Measurements from ENCODE around the gene RNF6.
"Not testable (repeated sequence)": the region's sequence is repeated elsewhere in the genome, so short reads cannot be mapped to it uniquely, and the experiment has no call there.

Gene RNF6

GRCh38 chr13:26221721-26222519 lies at the start of gene RNF6:
RNF6 (minus strand) TSS chr13:26222314; CDS start chr13:26219649, 2,665 bp downstream.
- peak; percentile 69 for DNase-seq (ENCODE audit: low read depth)

DNA sequence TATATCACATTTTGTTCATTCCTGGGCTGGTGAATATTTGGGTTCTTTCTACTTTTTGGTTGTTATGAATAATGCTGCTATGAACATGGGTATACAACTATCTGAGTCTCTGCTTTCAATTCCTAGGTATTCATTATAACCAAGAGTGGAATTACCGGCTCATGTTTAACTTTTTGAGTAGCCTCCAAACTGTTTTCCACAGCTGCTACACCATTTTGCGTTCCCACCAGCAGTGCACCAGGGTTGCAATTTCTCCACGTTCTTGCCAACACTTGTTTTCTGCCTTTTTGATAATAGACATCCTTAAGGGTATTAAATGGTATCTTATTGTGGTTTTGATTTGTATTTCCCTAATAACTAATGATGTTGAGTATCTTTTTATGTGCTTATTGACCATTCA lies 48.6 kb upstream of the RNF6 start:
- no peak for DNase-seq (ENCODE audit: low read depth)

- no peak for DNase-seq (ENCODE audit: low read depth)
These were observed 44.2 kb upstream of the RNF6 start for GRCh38 chr13:26266311-26266710.

DNA sequence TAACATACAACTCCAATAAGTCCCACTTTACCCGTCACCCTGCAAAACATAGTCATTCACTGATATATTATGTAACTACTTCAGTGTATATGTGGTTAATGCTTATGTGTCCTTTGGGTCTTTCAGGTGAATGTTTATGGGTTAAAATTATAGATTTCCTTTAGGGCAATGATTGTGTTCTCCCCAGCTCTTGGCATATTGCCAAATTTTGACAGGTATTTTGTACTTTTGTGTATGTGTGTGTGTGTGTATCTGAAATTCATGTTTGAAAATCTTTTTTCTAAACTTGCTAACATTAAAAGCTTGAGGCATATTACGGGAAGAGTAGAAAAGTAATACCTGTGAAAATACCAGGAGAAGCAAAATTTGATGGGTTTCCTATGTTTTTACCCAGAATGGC lies 40.0 kb upstream of the RNF6 start:
- no peak for DNase-seq (ENCODE audit: low read depth)

DNA sequence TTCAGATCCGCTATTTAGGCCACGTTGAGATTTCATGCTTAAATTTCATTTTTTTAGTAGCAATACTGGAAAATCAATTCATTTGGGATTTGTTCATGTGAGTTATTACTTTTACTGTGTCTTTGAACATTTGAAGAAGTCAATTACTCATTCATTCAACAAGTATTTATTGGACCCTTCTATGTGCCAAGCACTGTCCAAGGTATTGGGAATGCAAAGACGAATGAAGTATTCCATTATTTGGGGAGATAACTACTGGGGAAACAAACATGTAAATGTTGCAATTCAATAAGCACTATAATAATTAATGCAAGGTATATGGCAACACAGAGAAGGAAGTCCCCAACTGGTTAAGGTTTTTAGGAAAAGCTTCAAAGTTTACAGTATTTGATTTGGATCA lies 37.5 kb upstream of the RNF6 start:
- no peak for DNase-seq (ENCODE audit: low read depth)

- DNase-seq (ENCODE audit: low read depth), result no peak
These were observed 34.9 kb upstream of the RNF6 start for GRCh38 chr13:26257049-26257448.

GRCh38 chr13:26255691-26256277 lies 33.7 kb upstream of the RNF6 start:
- no peak for DNase-seq (ENCODE audit: low read depth)

DNA sequence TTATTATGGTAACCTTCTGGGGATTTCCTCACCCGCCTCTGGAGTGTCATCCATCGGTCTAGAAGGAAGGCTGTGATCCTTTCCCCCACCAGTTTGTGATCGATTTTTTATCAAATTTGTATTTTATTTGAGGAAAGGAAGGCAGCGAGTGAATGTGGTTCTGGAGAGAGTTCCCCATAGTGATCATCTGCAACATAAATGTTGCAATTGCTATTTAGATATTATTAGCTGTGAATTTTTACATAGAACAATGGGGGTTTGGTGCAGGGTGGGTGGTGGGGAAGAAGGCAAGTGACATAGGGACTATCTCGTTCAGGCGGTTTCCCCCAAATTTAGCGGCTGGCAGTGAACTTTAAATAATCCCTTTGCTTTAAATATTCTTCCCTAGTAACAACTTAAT lies 33.0 kb upstream of the RNF6 start:
- DNase-seq (ENCODE audit: low read depth), result no peak

DNA sequence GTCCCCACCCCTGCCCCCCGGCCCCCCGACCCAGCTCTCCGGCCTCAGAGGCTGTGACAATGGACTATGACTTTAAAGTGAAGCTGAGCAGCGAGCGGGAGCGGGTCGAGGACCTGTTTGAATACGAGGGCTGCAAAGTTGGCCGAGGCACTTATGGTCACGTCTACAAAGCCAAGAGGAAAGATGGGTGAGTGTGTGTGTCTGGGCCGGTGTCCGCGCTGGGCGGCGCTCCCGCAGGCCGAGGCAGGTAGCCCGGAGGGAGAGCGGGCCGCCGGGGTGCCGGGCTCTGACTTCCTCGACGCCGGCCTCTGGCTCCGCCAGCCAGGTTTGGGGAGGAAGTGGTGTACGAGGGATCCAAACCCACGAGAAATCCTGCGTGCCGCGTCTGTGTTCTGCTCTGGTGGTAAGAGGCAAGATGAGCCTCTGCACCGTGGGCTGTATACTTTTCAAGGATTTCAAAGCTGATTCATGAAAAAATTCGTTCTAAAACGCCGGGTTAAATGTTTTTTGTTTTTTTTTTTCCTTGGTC lies 32.5 kb upstream of the RNF6 start:
- no peak for DNase-seq (ENCODE audit: low read depth)

DNA sequence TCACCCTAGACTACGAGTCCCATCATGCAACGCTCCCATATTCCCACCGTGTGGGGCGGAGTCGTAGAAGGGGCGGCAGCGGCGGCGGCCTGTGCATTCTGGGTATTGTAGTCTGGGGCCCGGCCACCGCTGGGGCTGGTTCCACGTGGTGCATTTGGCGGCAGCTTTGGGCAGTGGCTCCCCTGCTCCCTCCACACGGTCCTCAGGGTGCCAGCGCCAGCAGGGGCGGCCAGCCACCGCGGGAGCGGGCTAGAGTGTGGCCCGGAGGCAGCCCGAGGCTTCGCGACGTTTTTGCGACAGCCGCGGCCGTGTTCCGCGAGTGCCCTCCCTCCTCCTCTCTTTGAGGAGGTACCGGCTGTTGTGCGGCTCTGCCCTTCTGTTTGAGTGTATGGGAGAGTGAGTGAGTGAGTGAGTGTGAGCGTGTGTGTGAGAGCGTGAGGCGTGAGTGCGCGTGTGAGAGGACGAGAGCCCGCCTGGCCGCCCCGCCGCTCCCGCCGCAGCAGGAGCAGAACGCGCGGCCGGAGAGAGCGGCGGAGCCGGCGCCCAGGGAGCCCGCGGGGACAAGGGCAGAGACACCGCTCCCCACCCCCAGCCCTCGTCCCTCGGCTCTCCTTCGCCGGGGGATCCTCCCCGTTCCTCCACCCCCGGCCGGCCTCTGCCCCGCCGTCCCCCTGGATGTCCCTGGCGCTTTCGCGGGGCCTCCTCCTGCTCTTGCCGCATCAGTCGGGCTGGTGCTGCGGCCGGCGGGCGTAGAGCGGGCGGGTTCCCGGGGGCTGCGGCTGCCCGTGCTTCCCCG lies 31.9 kb upstream of the RNF6 start, which contains the start of gene CDK8:
Gene CDK8 (plus strand): TSS at position 343 of the 796 bp plus-strand sequence. CDS start 513 bp downstream, outside the sequence.
- peak; percentile 73 for DNase-seq (ENCODE audit: low read depth)

GRCh38 chr13:26253262-26253786 lies 31.2 kb upstream of the RNF6 start:
- no peak for DNase-seq (ENCODE audit: low read depth)

- DNase-seq (ENCODE audit: low read depth), result not testable (repeated sequence)
These were observed 29.9 kb upstream of the RNF6 start for GRCh38 chr13:26252006-26252405.

DNA sequence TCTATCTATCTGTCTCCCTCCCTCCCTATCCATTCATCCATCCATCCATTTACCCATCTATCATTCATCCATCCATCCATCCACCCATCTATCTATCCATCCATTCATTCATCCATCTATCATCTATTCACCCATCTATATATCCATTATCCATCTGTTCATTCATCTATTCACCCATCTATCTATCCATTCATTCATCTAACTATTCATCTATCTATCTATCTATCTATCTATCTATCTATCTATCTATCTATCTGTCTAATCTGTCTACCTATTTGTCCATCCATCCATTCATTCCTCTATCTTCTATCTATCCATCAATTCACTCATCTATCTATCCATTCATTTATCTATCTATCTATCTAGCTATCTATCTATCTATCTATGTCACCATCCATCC lies 27.4 kb upstream of the RNF6 start:
- DNase-seq (ENCODE audit: low read depth), result no peak

GRCh38 chr13:26247608-26248007 lies 25.5 kb upstream of the RNF6 start:
- DNase-seq (ENCODE audit: low read depth), result no peak

DNA sequence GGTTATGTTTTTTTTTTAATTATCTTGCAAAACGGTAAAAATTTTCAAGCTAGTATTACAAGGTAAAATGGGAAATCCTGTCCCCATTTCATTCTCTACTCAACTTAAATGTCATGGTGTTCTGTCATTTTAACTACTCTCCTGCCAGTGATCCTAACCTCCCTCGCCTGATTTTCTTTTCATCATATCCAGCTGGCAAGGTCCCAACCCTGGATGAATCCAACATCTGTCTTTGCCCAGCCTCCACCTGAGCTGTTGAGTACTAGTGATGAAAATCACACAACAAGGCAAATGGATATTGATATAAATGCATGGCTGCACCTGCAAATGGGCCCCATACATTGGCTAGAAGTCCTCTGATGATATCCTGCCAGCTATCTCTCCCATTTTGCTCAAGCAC lies 24.9 kb upstream of the RNF6 start:
- no peak for DNase-seq (ENCODE audit: low read depth)

- no peak for DNase-seq (ENCODE audit: low read depth)
These were observed 24.0 kb upstream of the RNF6 start for GRCh38 chr13:26246154-26246553.

GRCh38 chr13:26236296-26236695 lies 14.2 kb upstream of the RNF6 start:
- no peak for DNase-seq (ENCODE audit: low read depth)

- DNase-seq (ENCODE audit: low read depth), result no peak
These were observed 8.6 kb upstream of the RNF6 start for GRCh38 chr13:26230703-26231102.

DNA sequence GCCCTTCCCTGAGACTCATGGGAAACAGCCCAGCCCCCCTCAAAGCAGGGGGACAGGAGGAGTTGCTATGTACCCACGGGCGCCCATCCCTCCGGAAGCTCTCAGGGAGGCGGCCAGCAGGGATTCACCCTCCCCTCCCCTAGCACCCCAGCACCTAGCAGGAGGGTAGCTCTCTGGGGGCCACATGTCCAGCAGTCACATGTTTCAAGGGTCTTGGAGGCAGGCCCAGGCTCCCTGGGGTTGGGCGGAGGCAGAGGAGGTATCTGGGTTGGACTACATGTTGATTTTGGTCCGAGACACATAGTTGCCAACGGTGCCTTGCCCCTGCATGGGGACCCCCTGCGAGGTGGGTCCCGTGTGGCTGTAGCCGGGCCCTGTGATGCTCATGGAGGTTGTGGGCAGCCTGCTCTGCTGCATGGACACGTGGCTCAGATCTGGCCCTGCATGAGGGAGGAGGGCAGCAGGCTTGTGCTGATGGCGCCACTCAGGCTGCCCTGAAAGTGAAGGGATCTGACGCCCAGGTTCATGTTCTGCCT lies 7.0 kb upstream of the RNF6 start:
- DNase-seq (ENCODE audit: low read depth), result no peak

DNA sequence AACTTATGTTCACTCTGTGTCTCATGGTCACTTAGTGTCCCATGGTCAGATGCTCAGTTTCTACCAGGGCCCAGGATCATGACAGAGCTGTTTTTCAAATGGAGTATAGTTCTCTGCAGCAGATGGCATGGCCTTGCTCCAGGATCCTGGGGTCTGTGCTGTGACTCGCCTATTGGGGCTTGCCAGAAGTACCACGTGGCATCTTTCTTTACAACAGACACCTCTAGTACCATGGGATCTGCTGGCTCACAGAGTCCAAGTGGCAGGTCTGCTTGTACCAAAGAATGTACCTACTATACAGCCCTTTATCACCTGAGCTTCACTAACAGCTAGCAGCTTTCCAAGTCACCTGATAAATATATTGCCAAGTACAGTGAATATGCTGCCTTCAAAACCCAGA lies 6.0 kb upstream of the RNF6 start:
- DNase-seq (ENCODE audit: low read depth), result no peak

GRCh38 chr13:26227166-26227971 lies 5.3 kb upstream of the RNF6 start:
- no peak for DNase-seq (ENCODE audit: low read depth)

All from stimulated activated CD8-positive, alpha-beta memory T cell treated with anti-CD3 and anti-CD28 coated beads, Interleukin-7, amount 100 ng/mL, for 24 hours (primary cell).